DMS 273 (cell line): Measurements from ENCODE around the gene NAA10.

Experiments used
- DNase-seq: peaks from one replicate; lab custom pipeline; 2025; ENCODE audit not compliant: unreplicated experiment; lab: John Stamatoyannopoulos, UW

NAA10 gene

GRCh38 chrX:153930011-153930910, 4.6 kb downstream of the NAA10 start:
- no peak for DNase-seq

DNA sequence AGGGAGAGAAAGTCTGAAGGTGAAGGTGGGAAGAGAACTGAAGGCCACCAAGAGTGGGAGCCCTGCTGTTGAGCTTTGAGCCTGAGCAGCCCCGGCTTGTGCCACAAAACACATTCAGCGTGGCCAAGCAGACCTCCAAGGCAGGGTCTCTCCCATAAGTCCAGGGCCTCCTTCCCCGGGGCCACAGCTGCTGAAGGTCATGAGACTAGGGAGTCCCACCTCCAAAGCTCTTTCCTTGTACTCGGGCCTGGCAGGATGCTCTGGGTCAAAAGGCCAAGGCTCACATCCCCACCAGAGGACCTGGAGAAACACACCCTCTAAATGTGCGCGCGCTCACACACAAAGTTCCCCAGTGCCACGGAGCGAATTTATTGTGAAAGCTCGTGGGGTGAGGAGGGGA, 5.3 kb downstream of the NAA10 start:
- no peak for DNase-seq

GRCh38 chrX:153928846-153929245, 6.0 kb downstream of the NAA10 start:
- peak; percentile 52 for DNase-seq

DNA sequence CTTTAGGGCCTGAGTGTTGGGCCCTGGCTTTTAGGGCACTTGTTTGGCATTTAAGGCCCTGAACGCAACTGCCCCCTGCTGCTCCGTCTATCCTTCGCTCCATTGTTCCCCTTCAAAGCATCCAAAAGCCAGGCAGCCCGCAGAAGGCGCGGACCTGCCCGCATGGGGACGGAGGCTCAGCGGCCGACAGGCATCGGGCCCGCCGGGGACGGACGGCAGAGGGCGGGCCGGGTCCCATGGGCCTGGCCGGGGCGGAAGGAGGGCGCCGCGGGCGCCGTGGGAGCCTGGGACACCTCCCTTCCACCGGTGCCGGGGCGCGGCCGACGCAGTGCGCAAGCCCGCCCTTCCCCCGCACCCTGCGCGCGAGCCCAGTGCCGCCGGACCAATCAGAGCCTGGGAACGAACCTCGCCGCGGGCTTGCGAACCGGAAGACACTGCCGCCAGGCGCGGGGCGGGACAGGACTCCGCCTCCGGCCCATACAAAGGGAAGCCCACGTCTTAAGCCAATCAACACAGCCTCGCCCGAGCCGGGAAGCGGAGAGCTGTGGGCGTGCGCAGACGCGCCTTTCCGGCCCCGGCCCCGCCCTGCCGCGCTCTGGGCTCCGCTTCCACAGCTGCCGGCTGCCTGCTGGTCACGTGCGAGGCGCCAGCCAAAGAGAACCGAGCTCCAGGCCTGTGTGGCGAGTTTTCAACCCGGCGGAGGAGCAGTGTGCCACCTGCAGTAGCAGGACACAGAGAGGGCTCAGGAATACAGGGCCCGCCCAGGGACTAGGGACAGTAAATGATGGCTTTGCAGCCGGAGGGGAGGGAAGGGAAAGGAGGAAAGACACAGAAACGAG, 6.7 kb downstream of the NAA10 start:
- DNase-seq, result peak; percentile 100

DNA sequence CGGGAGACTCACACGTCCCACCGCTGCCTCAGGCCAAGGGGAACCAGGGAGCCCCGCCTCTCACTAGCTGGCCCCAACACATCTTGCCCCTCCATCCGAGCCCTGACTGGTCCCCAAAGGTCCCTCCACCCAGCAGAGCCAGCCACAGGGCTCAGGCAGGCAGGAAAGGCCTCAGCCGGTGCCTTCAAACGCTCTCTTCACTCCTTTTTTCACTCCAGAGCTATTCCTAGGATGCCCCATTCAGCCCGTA, 7.2 kb downstream of the NAA10 start:
- no peak for DNase-seq

DNA sequence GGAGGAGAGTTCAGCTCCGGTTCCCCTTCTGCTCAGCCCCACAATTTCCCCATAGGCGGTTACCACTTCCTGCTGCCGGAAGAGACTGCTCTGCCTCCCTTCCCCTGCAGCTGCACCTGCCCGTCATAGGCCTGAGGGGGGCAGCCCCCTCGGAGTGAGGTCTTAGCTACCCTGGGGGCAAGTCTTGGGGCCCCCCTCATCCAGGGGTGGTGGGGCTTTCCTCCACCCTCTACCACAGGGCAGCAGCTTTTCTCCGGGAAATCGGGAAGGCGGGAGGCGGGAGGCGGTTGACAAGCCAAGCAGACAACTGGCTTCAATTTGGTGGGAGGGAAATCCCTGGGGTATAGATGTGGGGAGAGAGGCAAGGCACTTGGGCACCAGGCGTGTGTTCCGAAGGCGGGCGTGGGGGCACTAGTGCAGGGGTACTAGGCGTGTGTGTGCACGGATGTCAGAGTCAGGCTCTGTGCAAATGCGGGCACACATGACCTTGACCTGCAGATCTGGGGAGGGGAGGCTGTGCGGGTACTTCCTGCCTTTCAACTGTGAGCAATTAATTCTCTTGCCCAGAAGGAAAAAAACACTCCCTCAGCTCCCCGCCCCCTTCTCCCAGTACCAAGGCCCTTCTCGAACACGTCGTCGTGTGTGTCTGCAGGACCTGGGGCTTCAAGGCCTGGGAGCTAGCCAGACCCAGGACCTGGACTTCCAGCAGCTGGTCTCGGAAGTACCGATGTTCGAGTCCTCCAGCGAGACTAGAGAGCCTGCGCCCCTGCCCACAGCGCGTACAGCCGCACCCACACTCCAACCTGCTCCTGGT, 7.8 kb downstream of the NAA10 start:
- peak; percentile 74 for DNase-seq

DNA sequence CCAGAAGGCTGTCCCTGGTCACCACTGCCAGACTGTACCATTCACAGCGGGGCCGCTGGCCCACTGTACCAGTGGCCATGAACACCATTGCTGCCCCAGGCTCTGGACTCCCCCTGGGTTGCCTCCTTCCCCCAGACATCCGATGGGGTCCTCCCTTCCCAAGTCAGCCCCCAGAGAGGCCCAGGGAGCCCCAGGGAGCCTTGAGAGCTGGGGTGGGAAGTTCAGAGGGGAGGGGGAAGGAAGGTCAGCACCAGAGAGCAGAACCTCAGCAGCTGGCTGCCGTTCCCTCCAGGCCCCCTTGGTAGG, 8.3 kb downstream of the NAA10 start:
- no peak for DNase-seq

- peak; percentile 58 for DNase-seq
These were observed 8.9 kb downstream of the NAA10 start, which contains the start of gene ARHGAP4 for GRCh38 chrX:153925739-153926551. Gene ARHGAP4, minus strand, starts transcription at chrX:153926264. Its CDS starts 62 bp downstream, at chrX:153926202.

- DNase-seq, result no peak
These were observed 9.5 kb downstream of the NAA10 start for GRCh38 chrX:153925387-153925738.

- peak; percentile 79 for DNase-seq
These were observed 10.5 kb downstream of the NAA10 start for GRCh38 chrX:153924149-153924861.

- peak; percentile 86 for DNase-seq
These were observed 11.6 kb downstream of the NAA10 start for GRCh38 chrX:153922932-153923857.

DNA sequence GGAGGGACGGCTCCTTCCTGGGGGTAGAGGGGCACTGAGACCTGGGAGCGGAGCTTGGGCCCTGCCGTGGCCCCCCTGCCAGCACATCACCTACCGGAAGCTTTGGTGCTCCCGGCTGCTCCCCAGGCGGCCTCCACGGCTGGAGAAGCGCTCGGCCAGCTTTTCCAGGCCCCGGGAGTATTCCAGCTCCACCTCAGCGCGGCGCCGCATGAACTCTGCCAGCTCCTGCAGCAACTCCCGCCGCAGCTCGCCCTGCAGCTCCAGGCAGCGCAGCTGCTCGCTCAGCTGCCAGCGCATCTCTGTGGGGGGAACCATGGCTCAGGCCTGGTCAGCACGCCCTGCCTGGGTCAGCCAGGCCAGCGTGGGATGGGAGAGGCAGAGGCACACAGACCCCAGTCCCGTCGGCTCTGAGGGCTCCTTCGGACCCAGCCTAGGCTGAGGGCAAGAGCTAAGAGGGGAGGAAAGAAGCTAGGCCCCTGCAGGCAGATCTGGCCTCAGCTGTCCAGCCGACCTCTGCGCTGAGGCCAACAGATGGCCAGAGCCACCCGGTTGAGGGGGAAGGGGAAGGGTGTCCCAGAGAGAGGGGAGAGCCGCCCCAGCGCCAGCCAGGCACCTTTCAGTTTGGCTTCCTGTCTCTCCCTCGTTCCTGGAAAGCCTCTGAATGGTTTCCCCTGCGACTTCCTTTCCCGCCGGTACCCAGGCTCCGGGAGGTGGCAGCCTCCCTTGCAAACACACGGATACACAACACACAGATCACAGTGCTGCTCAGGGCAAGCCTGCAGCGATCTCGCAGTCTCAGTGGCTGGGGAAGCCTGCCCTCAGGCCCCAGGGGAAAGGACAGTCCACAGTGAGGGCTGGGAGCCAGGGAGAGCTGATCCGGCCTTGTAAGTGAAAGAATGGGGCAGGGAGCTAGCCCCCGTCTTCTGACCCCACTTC, 13.1 kb downstream of the NAA10 start:
- peak; percentile 79 for DNase-seq

- no peak for DNase-seq
These were observed 13.8 kb downstream of the NAA10 start for GRCh38 chrX:153921070-153921469.

DNA sequence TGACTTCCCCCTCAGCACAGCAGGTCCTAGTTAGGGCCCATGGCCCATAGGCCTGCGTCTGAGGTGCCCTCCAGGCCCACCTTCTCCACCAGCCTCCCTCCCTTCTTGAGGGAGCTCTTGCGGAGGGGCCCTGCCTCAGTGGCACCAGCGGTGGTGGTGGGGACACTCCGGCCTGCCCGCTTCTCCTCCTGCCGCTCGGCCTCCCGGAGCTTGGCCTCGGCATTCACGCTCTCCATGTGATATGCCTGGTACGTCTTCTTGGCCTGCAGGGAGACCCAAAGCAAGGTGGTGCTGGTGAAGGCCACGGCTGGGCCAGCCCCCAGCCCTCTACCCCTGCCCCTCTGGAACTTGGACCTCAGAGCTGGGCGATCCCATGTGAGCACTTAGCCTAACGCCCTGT, 14.3 kb downstream of the NAA10 start:
- no peak for DNase-seq

- DNase-seq, result no peak
These were observed 15.6 kb downstream of the NAA10 start for GRCh38 chrX:153919281-153919680.

GRCh38 chrX:153917869-153918268, 17.0 kb downstream of the NAA10 start:
- DNase-seq, result no peak

GRCh38 chrX:153913701-153914100, 21.1 kb downstream of the NAA10 start:
- DNase-seq, result no peak

DNA sequence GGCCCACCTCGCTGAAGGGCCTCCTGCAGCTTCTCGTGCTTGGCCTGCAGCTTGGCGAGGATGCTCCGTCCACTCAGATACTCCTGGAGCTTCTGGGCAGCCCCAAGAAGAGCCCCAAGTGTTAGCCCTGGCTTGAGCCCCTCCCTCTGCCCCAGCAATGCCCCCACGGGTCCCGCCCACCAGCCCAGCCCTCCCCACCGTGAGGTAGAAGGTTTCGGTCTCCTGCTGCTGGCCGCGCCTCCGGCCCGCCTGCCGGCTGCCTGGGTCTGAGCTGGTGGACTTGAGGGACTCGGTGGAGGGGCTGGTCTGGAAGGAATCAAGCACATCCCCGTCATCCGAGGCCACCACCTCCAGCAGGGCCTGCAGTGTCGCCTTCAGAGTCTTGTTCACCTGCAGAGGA, 21.6 kb downstream of the NAA10 start:
- no peak for DNase-seq
